Measurements from ENCODE around the gene NDUFA5. TPM values are rescaled to one million over a fixed set of nuclear protein-coding genes. Genes with fewer than 3 reads are reported as not detected.

Gene NDUFA5
- total RNA-seq, 1 donor from 2014 or later = 56.5 TPM

DNA sequence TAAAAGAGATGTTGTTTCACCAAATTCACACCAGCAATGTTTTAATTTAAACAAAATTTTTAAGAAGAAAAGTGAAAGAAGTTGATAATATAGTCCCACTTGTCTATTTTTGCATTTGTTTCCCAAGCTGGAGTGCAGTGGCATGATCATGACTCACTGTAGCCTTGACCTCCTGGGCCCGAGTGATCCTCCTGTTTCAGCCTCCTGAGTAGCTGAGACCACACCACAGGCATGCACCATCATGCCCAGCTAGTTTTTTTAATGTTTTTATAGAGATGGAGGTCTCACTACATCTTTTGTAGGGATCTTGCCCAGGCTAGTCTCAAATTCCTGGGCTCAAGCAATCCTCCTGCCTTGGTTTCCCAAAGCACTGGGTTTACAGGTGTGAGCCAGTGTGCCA lies 14.1 kb upstream of the NDUFA5 start:
- peaks cover 18% of the 10 kb centered on the region for H3K27me3 Mint-ChIP-seq (ENCODE audit: unreplicated experiment)
- TF ChIP-seq, protein P1, sequence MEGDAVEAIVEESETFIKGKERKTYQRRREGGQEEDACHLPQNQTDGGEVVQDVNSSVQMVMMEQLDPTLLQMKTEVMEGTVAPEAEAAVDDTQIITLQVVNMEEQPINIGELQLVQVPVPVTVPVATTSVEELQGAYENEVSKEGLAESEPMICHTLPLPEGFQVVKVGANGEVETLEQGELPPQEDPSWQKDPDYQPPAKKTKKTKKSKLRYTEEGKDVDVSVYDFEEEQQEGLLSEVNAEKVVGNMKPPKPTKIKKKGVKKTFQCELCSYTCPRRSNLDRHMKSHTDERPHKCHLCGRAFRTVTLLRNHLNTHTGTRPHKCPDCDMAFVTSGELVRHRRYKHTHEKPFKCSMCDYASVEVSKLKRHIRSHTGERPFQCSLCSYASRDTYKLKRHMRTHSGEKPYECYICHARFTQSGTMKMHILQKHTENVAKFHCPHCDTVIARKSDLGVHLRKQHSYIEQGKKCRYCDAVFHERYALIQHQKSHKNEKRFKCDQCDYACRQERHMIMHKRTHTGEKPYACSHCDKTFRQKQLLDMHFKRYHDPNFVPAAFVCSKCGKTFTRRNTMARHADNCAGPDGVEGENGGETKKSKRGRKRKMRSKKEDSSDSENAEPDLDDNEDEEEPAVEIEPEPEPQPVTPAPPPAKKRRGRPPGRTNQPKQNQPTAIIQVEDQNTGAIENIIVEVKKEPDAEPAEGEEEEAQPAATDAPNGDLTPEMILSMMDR (IDR thresholded peaks at IDR 0.05) = no peak
- no peak overlapping the region for H3K27ac Mint-ChIP-seq (ENCODE audit: unreplicated experiment)
- H3K36me3 Mint-ChIP-seq (ENCODE audit: unreplicated experiment) = no peaks in the 10 kb centered on the region
- H3K4me3 Mint-ChIP-seq (ENCODE audit: unreplicated experiment) = no peak overlapping the region
- H3K9me3 Mint-ChIP-seq (ENCODE audit: unreplicated experiment) = no peaks in the 10 kb centered on the region
- no peak for DNase-seq (ENCODE audit: extremely low spot score, unreplicated experiment)
- peaks cover 7% of the 10 kb centered on the region for H3K4me1 Mint-ChIP-seq (ENCODE audit: unreplicated experiment)

DNA sequence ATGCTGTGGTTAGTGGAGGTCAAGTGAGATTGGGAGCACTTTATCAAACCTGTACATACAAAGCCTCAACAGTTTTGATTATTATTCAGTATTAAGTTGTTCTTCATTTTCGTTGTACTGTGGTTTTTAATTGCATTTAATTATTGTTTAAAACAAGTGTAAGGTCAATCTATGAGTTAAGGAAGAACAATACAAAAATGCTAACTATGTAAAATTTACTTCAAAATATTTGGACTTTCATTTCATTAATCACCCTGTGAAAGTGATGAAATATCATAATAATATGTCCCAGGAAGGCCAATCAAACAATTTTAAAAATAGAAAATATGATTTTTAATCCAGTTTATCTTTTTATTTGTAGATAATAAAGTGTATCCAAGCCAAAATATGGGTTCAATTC lies 13.6 kb upstream of the NDUFA5 start:
- DNase-seq (ENCODE audit: extremely low spot score, unreplicated experiment) = no peak
- Mint-ChIP-seq H3K36me3 (ENCODE audit: unreplicated experiment) (no peaks in the 10 kb centered on the region), H3K27me3 (ENCODE audit: unreplicated experiment) (peaks cover 13% of the 10 kb centered on the region), H3K4me1 (ENCODE audit: unreplicated experiment) (peaks cover 7% of the 10 kb centered on the region), H3K4me3 (ENCODE audit: unreplicated experiment) (no peak overlapping the region), H3K9me3 (ENCODE audit: unreplicated experiment) (no peaks in the 10 kb centered on the region), H3K27ac (ENCODE audit: unreplicated experiment) (no peak overlapping the region)
- TF ChIP-seq, protein P1 (IDR thresholded peaks at IDR 0.05) = no peak

DNA sequence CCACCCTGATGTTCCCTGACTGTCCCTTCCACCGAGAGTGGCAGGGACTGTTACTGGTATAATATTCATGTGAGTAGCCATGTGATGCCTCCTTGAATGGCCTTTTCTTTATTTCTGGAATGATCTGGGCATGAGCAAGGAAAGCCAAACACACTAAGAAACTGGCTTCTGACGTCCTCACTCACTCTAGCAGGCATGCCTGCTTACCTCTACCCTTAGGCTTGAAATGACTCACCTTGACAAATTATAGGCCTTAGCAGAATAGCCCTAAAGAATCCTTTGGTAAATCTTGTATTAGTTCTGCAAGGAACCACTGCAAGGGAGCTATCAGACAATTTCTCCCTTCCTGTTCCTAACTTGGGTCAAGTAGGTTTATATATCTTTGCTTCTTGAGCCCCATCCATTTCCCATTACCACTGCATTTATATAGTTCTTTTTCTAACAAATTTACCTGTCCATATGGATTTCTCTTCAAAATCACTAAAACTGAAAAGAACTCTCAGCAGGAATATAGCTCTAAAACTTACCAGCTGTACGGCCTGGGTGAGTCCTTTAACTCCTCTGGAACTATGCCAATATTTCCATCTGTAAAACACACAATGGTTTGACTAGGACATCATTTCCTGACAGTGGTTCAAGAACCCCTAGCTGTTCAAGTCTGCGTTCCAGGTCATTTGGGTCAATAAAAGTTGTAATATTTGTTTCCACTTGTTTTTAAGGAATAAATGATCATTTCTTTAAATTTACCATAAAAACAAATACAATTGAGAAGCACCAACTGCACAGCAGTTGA lies 13.0 kb upstream of the NDUFA5 start:
- no peaks in the 10 kb centered on the region for H3K9me3 Mint-ChIP-seq (ENCODE audit: unreplicated experiment)
- no peaks in the 10 kb centered on the region for H3K36me3 Mint-ChIP-seq (ENCODE audit: unreplicated experiment)
- DNase-seq (ENCODE audit: extremely low spot score, unreplicated experiment) = no peak
- H3K4me1 Mint-ChIP-seq (ENCODE audit: unreplicated experiment) = peaks cover 7% of the 10 kb centered on the region
- H3K27me3 Mint-ChIP-seq (ENCODE audit: unreplicated experiment) = peaks cover 9% of the 10 kb centered on the region
- H3K4me3 Mint-ChIP-seq (ENCODE audit: unreplicated experiment) = no peak overlapping the region
- H3K27ac Mint-ChIP-seq (ENCODE audit: unreplicated experiment) = no peak overlapping the region
- TF ChIP-seq, protein P1 (IDR thresholded peaks at IDR 0.05) = no peak

DNA sequence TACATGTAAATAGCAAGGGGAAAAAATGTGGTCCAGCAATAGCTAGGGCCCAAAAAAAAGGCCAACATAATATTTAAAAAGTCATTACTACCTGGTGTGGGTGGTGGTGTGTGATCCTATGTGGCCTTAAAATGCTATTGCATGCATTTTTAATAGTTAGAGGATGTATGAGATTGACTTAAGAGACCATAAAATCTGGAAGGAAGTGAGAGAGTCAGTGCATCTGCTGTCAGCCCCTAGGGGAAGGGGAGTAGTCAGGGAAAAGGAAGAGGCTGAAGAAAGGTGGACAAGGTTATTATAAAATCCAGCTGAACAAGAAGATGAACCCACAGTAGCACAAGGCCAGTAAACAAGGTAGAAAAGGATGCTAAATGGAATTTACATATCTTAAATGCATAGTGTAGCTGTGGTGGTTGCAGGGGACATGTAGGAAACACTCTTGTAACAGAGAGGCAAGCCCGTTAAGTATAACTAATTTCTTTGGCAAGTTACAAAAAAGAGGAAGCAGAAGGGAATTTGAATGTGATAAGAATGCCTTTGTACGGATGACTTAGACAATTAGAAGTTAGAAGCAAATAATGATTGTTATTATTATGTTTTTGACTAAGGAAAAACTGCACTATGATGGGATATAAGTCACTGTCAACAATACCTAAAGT lies 11.9 kb upstream of the NDUFA5 start:
- TF ChIP-seq, protein P1 (IDR thresholded peaks at IDR 0.05) = no peak
- peaks cover 4% of the 10 kb centered on the region for H3K27me3 Mint-ChIP-seq (ENCODE audit: unreplicated experiment)
- no peak overlapping the region for H3K27ac Mint-ChIP-seq (ENCODE audit: unreplicated experiment)
- DNase-seq (ENCODE audit: extremely low spot score, unreplicated experiment) = no peak
- H3K36me3 Mint-ChIP-seq (ENCODE audit: unreplicated experiment) = no peaks in the 10 kb centered on the region
- no peaks in the 10 kb centered on the region for H3K9me3 Mint-ChIP-seq (ENCODE audit: unreplicated experiment)
- H3K4me3 Mint-ChIP-seq (ENCODE audit: unreplicated experiment) = no peak overlapping the region
- peaks cover 7% of the 10 kb centered on the region for H3K4me1 Mint-ChIP-seq (ENCODE audit: unreplicated experiment)

DNA sequence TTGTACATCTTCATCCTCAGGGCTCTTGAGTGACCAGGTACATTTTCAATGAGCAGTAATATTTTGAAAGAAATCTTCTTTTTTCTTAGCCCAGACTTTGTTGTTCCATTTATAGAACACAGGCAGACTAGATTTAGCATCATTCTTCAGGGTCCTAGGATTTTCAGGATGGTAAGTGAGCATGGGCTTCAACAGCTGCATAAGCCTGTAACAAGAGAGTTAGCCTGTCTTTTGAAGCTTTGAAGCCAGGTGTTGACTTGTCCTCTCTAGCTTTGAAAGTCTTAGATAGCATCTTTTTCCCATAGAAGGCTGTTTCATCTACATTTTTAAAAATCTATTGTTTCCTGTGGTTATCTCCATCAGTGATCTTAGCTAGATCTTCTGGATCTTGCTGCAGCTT lies 4.5 kb upstream of the NDUFA5 start:
- Mint-ChIP-seq H3K27ac (ENCODE audit: unreplicated experiment) (no peak overlapping the region), H3K36me3 (ENCODE audit: unreplicated experiment) (no peaks in the 10 kb centered on the region), H3K9me3 (ENCODE audit: unreplicated experiment) (no peaks in the 10 kb centered on the region), H3K4me3 (ENCODE audit: unreplicated experiment) (no peak overlapping the region), H3K4me1 (ENCODE audit: unreplicated experiment) (peaks cover 5% of the 10 kb centered on the region), H3K27me3 (ENCODE audit: unreplicated experiment) (peaks cover 14% of the 10 kb centered on the region)
- TF ChIP-seq, protein P1 (IDR thresholded peaks at IDR 0.05) = no peak
- no peak for DNase-seq (ENCODE audit: extremely low spot score, unreplicated experiment)

Data from osteocyte (in vitro differentiated cells).